Adrenal gland (tissue), 12 donors: ENCODE measurements around the gene MTOR. TPM values are rescaled to one million over a fixed set of nuclear protein-coding genes. Genes with fewer than 3 reads are reported as not detected.

ENCODE experiments used
- DNase-seq, 7 donors: peaks; one replicate each; pipeline ENCODE4 v3.0.0-alpha.2; 2019 to 2020
- H3K27ac ChIP-seq, 5 donors: fragments of 200-600 bp; sonication (generic) in 4 of 5; 1 replicate in 3 of 5; 2 replicates in 2 of 5; pipeline versions ENCODE4 v1.5.1 to v1.8.0; 2016 to 2020; ENCODE audit warnings: mild to moderate bottlenecking in 1 of 5
- H3K27me3 ChIP-seq: fragments of 200-600 bp; 2 replicates; pipeline ENCODE4 v1.8.0; 2021
- H3K36me3 ChIP-seq, 2 donors: fragments of 200-600 bp; replicated peaks in 1 of 2; 1 replicate in 1 of 2; 2 replicates in 1 of 2; pipeline versions ENCODE4 v1.5.1 to v1.8.0; 2018 to 2022
- H3K4me1 ChIP-seq, 2 donors: fragments of 200-600 bp; replicated peaks in 1 of 2; 1 replicate in 1 of 2; 2 replicates in 1 of 2; pipeline versions ENCODE4 v1.5.1 to v1.8.0; 2018 to 2021
- H3K4me3 ChIP-seq, 4 donors: fragments of 200-600 bp; sonication (generic) in 3 of 4; one replicate each; pipeline ENCODE4 v1.5.1; 2016 to 2018
- H3K9me3 ChIP-seq, 3 donors: fragments of 200-600 bp; sonication (generic) in 1 of 3; replicated peaks in 1 of 3; 1 replicate in 2 of 3; 2 replicates in 1 of 3; pipeline versions ENCODE4 v1.5.1 to v1.8.0; 2016 to 2021
- POLR2A ChIP-seq, 2 donors: fragments of 450-650 bp; IDR thresholded peaks; one replicate each; pipeline ENCODE4 v1.6.1; 2017; ENCODE audit warnings: antibody characterized with exemption in 2 of 2, mild to moderate bottlenecking in 2 of 2, moderate library complexity in 1 of 2
- WGBS, 4 donors: extraction: QIAGEN DNeasy Blood & Tissue Kit in 2 of 4; methylation state at CpG; one replicate each; pipeline versions ENCODE4 v1.1.5 to v1.1.7; 2013 to 2017; 5-methylcytosine and 5-hydroxymethylcytosine counted together
- intact Hi-C, 2 donors: fragments of 100-400 bp; cut with DNase I; formaldehyde crosslinking; loops; one replicate each; pipeline versions ENCODE4 v1.14.1 to v1.15.0; 2022 to 2023
- polyA plus RNA-seq, 3 donors: library from polyadenylated mRNA; stranded (reverse); fragments of 200-250 nt in 2 of 3; fragments of 350-450 nt in 1 of 3; fragmentation: Illumina TruSeq in 1 of 3; extraction: RNeasy Lipid Tissue Mini Kit (QIAGEN cat#74804) in 1 of 3; gene quantifications; one replicate each; pipeline ENCODE4 v1.2.3, GENCODE V29; 2013 to 2014
- total RNA-seq, 9 donors: library from RNA; depleted of rRNA in 4 of 9; stranded (reverse); fragments of >200 nt in 4 of 9; fragments of 120-200 nt in 1 of 9; fragmentation: NEBNext Ultra II Directional in 1 of 9; extraction: Animal tissue kit (Norgen Biotek cat#: 25700) in 1 of 9; gene quantifications; one replicate each; pipeline versions ENCODE4 v1.1.0 to v1.2.4, GENCODE V29; 2013 to 2023
- TF ChIP-seq, protein P1 (sequence below), 6 experiments: fragments of 450-650 bp in 4 of 6; fragments of 200-600 bp in 2 of 6; sonication (generic) in 1 of 6; IDR thresholded peaks; 1 replicate in 5 of 6; 2 replicates in 1 of 6; pipeline versions ENCODE4 v1.5.1 to v1.8.0; 2016 to 2021; ENCODE audit warnings: antibody characterized with exemption in 6 of 6, mild to moderate bottlenecking in 2 of 6, moderate library complexity in 1 of 6
- donor health status: healthy with polysubstance abuse.
- donor health status: Bipolar disorder and iron deficiency.
- donor health status: DM: yes; HTN: yes; CAD: no.
- donor health status: DM: no; HTN: no; CAD: no.
- donor health status: DM: no; HTN: no; CAD: no.
- donor health status: DM: yes; HTN: yes; CAD: no.

The MTOR gene
- total and polyA plus RNA-seq, 12 donors: 21.4 to 45.3 (median 33.4) TPM

DNA sequence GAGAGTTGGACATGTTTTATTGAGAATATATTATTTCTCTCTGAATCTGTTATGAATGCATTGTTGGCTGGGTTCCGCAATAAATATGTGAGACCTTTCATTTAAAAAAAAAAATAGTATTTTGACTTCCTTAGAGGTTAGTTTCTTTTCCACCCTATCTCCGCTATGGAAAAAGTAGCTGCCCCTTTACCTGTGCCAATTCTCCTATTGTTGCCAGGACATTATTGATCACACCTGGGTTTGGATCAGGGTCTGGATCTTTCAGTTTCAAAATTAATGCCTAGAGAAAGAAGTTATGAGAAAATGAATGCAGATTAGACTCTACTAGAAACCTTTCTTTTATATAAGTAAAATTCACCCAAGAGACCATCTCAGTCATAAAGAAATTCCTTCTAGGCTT lies 29.1 kb downstream of the MTOR start:
- intact Hi-C loops: loop anchor here in 1 of 2 donors (10.0 kb wide), 1 partner anchor 108 kb away; no protein-coding TSS in a partner anchor
- no peak for DNase-seq
- 94 to 98% (median 96%) methylated on average over 2 of the region's 2 CpGs for WGBS, 4 donors
- no peak for TF ChIP-seq POLR2A (IDR thresholded peaks at IDR 0.05)
- TF ChIP-seq, protein P1, sequence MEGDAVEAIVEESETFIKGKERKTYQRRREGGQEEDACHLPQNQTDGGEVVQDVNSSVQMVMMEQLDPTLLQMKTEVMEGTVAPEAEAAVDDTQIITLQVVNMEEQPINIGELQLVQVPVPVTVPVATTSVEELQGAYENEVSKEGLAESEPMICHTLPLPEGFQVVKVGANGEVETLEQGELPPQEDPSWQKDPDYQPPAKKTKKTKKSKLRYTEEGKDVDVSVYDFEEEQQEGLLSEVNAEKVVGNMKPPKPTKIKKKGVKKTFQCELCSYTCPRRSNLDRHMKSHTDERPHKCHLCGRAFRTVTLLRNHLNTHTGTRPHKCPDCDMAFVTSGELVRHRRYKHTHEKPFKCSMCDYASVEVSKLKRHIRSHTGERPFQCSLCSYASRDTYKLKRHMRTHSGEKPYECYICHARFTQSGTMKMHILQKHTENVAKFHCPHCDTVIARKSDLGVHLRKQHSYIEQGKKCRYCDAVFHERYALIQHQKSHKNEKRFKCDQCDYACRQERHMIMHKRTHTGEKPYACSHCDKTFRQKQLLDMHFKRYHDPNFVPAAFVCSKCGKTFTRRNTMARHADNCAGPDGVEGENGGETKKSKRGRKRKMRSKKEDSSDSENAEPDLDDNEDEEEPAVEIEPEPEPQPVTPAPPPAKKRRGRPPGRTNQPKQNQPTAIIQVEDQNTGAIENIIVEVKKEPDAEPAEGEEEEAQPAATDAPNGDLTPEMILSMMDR (IDR thresholded peaks at IDR 0.05): no peak
- Histone ChIP-seq H3K4me1 (no peaks in the 10 kb centered on the region), H3K9me3 (no peaks in the 10 kb centered on the region), H3K27ac (no peak overlapping the region), H3K27me3 (no peaks in the 10 kb centered on the region), H3K36me3 (peaks cover 0 to 95% of the 10 kb centered on the region in 2 donors), H3K4me3 (no peak overlapping the region)

DNA sequence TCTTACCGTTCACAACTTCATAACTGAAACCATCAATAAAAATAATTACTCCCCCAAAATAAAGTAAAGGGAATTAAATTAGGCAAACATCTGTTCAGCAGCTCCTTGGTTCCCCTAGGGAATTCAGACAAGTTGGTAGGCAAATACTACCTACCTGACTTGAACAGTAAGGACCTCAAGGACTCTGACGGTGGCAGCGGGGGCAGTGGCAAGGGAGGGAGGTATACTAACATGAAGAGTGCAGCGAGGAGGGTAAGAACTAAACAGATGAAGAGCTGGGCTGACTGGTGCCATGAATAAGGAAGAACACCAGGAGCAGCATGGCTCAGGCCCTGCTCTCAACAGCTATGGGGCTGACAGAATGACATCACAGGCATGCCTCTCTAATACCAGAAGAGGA lies 33.1 kb downstream of the MTOR start:
- Histone ChIP-seq H3K27me3 (no peaks in the 10 kb centered on the region), H3K4me1 (no peaks in the 10 kb centered on the region), H3K9me3 (no peaks in the 10 kb centered on the region), H3K36me3 (peaks cover 0 to 75% of the 10 kb centered on the region in 2 donors), H3K27ac (no peak overlapping the region), H3K4me3 (no peak overlapping the region)
- no peak for DNase-seq
- TF ChIP-seq, protein P1 (IDR thresholded peaks at IDR 0.05): no peak
- no peak for TF ChIP-seq POLR2A (IDR thresholded peaks at IDR 0.05)
- intact Hi-C loops: no loop called here
- WGBS, 4 donors: 88 to 93% (median 90%) methylated on average over 4 of the region's 4 CpGs

DNA sequence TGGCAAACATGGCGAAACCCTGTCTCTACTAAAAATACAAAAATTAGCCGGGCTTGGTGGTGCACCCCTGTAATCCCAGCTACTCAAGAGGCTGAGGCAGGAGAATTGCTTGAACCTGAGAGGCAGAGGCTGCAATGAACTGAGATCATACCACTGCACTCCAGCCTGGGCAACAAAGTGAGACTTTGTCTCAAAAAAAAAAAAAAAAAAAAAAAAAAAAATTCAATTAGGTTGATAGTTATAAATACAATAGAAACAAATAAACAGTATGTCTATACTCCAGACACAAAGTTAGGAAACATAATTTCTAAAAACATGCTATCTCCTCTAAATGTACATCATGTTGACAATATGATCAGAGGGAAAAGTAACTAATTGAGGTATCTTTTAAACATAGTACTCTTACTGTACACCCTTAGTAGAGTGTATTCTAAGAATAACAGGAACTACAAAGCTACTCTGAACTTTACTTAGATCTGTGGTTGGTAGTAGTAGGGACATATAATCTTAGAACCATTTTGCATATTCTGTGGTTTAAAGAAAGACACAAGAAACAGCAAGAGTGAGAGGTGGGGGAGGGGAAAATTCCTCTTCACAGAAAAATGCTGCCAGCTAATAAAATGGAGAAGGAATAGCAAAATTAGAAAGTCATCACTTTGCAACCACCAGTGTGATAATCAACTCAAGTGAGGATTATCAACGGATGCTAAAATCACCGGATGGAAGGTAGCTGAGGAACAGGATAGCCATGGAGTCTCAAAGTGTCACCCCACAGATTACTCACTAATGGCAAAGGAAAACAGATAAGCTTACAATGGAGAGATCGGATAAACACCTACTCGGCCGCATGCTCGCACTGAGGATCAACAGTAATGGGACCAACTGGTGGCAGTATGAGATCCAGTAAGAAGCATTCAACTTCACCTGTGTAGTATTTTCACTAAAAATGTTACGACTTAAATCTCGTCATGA lies 35.0 kb downstream of the MTOR start:
- H3K27ac ChIP-seq: no peak overlapping the region
- no peak for TF ChIP-seq POLR2A (IDR thresholded peaks at IDR 0.05)
- TF ChIP-seq, protein P1 (IDR thresholded peaks at IDR 0.05): no peak

DNA sequence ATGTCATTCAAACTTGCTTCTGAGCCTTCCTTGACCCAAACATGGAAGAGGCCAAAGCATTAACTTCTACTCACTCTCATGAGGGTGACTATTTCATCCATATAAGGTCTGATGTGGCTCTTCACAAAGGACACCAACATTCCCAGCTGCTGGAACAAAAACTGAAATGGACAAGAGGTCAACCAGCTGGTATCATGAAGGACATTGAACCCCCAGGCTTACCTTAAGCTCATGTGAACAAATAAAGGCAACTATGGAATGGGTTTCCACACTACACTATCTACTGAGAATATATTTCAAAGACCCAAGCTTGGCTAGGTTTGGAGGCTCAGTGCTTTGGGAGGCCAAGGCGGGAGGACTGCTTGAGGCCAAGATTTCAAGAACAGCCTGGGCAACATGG lies 46.3 kb downstream of the MTOR start:
- peaks cover 0 to 69% of the 10 kb centered on the region in 2 donors for H3K36me3 ChIP-seq
- no peaks in the 10 kb centered on the region for H3K27me3 ChIP-seq
- no peak overlapping the region for H3K4me3 ChIP-seq
- no peaks in the 10 kb centered on the region for H3K4me1 ChIP-seq
- H3K9me3 ChIP-seq: no peaks in the 10 kb centered on the region
- no peak overlapping the region for H3K27ac ChIP-seq
- intact Hi-C loops: loop anchor here in 1 of 2 donors (10.0 kb wide), 1 partner anchor 121 kb away; the partner anchor contains the start of gene EXOSC10
- DNase-seq: no peak
- WGBS, 4 donors: 96 to 100% (median 100%) methylated on average over 1 of the region's 1 CpG
- TF ChIP-seq, protein P1 (IDR thresholded peaks at IDR 0.05): no peak
- TF ChIP-seq POLR2A (IDR thresholded peaks at IDR 0.05): no peak

More for the DNA sequence above, 35.0 kb downstream of the MTOR start:
- no peaks in the 10 kb centered on the region for H3K4me1 ChIP-seq
- H3K27me3 ChIP-seq: no peaks in the 10 kb centered on the region
- no peaks in the 10 kb centered on the region for H3K9me3 ChIP-seq
- 90 to 96% (median 92%) methylated on average over 10 of the region's 10 CpGs for WGBS, 4 donors
- no peak for DNase-seq
- intact Hi-C loops: no loop called here
- no peak overlapping the region for H3K4me3 ChIP-seq
- H3K36me3 ChIP-seq: peaks cover 0 to 64% of the 10 kb centered on the region in 2 donors
